Stimulated activated CD4-positive, alpha-beta T cell treated with anti-CD3 and anti-CD28 coated beads, Interleukin-4, amount 100 ng/mL, for 24 hours (primary cell): ENCODE data around the gene TCL1B.
"Not testable (repeated sequence)": the region's sequence is repeated elsewhere in the genome, so short reads cannot be mapped to it uniquely, and the experiment has no call there.

Experiments
- DNase-seq: peaks from one replicate; pipeline ENCODE4 v3.0.0-alpha.2; 2020

The TCL1B gene

DNA sequence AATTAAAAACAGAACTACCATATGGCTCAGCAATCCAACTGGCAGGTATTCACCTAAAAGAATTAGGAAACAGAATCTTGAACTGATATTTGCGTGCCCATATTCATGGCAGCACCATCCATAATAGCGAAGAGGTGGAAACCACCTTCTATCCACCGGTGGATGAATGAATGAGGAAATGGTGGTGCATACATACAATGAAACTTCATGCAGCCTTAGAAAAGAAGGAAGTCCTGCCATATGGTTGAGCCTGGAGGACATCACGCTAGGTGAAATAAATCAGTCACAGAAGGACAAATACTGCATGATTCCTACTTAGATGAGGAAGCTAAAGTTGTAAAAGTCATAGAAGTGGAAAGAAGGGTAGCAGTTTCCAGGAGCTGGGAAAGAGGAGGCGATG, 21.1 kb downstream of the TCL1B start:
- DNase-seq: no peak

DNA sequence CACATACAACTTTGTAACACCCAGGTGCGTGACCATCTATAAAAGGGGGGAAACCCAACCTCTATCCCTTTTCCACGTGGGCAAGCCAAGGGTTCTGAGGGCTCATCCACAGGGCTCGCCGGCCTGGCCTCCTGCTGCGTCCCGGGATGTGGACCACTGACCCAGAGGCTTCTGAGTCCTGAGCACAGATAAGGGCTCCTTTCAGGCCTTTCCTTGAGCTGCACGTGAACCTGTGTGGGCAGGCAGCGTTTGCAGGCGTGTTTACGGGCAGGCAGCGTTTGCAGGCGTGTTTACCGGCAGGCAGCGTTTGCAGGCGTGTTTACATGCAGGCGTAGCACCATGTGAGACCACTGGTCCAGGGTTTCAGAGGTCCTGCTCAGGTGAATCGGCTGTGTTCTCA, 23.9 kb downstream of the TCL1B start:
- DNase-seq: no peak

GRCh38 chr14:95711476-95712176, 25.4 kb downstream of the TCL1B start:
- no peak for DNase-seq

DNA sequence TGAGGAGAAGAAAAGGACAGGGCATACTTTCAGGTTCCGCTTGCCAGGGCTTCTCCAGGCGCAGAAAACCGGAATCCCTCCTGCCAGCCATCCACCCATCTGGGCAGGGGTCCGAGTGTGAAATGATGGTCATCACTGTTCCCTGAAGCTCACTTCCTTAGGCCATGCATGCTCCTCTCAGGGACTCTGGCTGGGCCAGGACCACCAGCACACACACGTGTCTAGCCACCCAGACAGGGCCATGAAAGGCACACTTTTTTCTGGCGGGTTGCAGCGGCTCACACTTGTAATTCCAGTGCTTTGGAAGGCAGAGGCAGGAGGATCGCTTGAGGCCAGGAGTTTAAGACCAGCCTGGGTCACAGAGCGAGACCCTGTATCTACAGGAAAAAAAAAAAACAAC, 26.2 kb downstream of the TCL1B start:
- no peak for DNase-seq

GRCh38 chr14:95713596-95714371, 27.6 kb downstream of the TCL1B start, which contains the start of gene TCL1A:
TSS of gene TCL1A (minus strand) at chr14:95714125. CDS start at chr14:95714066, 59 bp downstream.
- DNase-seq: no peak

DNA sequence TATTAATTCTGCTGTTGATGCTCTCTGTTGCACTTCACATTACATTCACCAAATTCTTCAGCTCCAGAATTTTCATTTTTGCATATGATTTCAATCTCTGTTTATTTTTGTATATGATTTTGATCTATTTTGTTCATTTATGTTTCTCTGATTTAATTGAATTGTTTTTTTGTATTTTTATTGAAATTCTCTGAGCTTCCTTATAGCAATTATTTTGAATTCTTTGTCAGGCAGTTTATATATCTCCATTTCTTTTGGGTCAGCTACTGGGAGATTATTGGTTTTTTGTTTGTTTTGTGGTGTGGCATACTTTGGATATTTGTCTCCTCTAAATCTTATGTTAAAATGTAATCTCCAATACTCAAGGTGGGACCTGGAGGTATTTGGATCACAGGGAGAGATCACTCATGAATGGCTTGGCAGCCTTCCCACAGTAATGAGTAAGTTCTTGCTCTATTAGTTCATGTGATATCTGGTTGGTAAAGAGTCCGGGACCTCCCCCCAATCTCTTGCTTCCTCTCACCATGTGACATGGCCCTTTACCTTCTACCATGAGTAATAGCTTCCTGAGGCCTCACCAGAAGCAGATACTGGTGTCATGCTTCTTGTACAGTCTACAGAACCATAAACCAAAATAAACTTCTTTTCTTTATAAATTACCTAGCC, 36.4 kb downstream of the TCL1B start:
- DNase-seq: no peak

- DNase-seq: no peak
Measured at GRCh38 chr14:95725685-95726336, 39.6 kb downstream of the TCL1B start.

DNA sequence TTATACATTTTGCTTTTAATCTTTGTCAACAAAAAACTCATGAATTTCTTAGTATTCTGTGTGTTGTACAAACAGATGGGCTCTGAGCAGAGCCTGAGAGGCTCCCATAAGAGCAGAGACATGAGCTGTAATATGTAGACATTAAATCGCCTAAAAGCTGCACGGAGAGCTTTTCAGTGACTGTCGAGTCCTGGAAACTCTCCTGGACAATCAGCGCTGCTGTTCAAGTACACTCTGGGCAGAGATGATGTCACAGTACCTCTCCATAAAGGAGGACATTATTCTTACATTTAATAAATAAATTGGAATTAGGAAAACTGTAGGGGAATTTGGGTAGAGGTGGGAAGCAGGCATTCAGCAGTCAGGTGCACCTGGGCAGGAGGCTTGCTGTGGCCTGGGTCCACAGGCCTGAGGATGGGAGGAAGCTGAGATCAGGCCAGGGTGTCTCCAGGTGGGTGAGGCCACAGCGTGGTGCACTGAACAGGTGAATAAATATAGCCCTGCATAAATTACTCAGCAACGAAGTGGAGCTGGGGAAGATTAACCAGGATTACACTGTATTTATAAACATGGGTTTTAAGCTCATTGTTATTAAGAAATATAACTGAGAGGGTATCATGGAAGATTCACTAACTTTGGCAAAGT, 41.0 kb downstream of the TCL1B start:
- DNase-seq: no peak

GRCh38 chr14:95729402-95730028, 43.3 kb downstream of the TCL1B start:
- DNase-seq: not testable (repeated sequence)

GRCh38 chr14:95730126-95730525, 43.9 kb downstream of the TCL1B start:
- DNase-seq: no peak

DNA sequence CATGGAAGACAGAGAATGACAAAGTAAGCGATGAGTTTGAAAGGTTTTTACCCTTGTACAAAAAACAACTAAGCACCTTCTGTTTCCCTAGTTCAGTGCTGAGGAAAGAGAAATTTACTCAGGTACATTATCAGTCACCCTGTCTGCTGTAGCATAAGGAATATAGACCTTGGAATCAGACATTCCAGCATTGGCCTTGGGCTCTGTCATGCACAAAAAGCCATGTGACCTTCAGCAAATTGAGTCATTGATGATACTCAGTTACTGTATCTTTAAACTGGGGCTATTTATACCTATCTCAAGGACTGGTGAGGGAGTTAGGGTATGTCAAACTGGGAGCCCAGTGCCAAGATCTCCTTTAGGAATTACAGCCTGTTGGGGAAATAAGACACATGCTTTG, 47.0 kb downstream of the TCL1B start:
- no peak for DNase-seq

- DNase-seq: no peak
Measured at GRCh38 chr14:95739356-95739755, 53.1 kb downstream of the TCL1B start.

GRCh38 chr14:95741038-95741490, 54.8 kb downstream of the TCL1B start:
- no peak for DNase-seq

GRCh38 chr14:95741781-95742180, 55.6 kb downstream of the TCL1B start:
- no peak for DNase-seq
